ENCODE measurements around the gene GPBP1. TPM values are rescaled to one million over a fixed set of nuclear protein-coding genes. Genes with fewer than 3 reads are reported as not detected.

GPBP1 gene
- total and polyA plus RNA-seq, 2 of the 4 experiments (the other 2 are of a cell fraction) = 24.3 to 29.2 TPM

- Histone ChIP-seq H2AK5ac (ENCODE audit: low read depth, low read length) (no peak overlapping the region), H3K56ac (ENCODE audit: extremely low read depth, insufficient read depth, low read length) (no peak overlapping the region), H3K4me2 (ENCODE audit: low read depth, low read length) (no peak overlapping the region), H3K9me1 (ENCODE audit: insufficient read depth, low read length) (no peaks in the 10 kb centered on the region), H3K9ac (ENCODE audit: low read depth, low read length) (no peak overlapping the region), H3K27me3 (ENCODE audit: control insufficient read depth, insufficient read depth, low read length) (no peaks in the 10 kb centered on the region), H3K36me3 (ENCODE audit: control insufficient read depth, insufficient read depth, low read length) (no peaks in the 10 kb centered on the region), H4K8ac (ENCODE audit: low read depth in 2 of 2, low read length in 2 of 2) (no peak overlapping the region), H3K4me1 (ENCODE audit: control insufficient read depth, insufficient read depth, low read length) (no peaks in the 10 kb centered on the region), H3K4ac (ENCODE audit: low read depth, low read length) (no peak overlapping the region), H4K91ac (ENCODE audit: insufficient read depth, low read depth, low read length) (no peak overlapping the region), H3K23ac (ENCODE audit: low read depth, low read length) (no peak overlapping the region), H4K20me1 (ENCODE audit: insufficient read depth, low read length) (no peaks in the 10 kb centered on the region), H3K27ac (ENCODE audit: insufficient read depth, low read length) (no peak overlapping the region), H4K5ac (ENCODE audit: low read depth, low read length) (no peak overlapping the region), H2AK9ac (replicated peaks; ENCODE audit: low read depth, low read length, poor library complexity) (no peak overlapping the region), H2BK15ac (ENCODE audit: low read depth, low read length) (no peak overlapping the region), H2BK120ac (ENCODE audit: low read depth, low read length) (no peak overlapping the region), H2AFZ (replicated peaks; ENCODE audit: low read length, poor library complexity) (no peak overlapping the region), H3K9me3 (ENCODE audit: control insufficient read depth, insufficient read depth, low read length) (peaks cover 5% of the 10 kb centered on the region), H3K79me1 (ENCODE audit: low read depth in 1 of 2, low read length in 2 of 2) (no peaks in the 10 kb centered on the region), H3K4me3 (ENCODE audit: insufficient read depth, low read depth, low read length) (no peak overlapping the region), H3K14ac (replicated peaks; ENCODE audit: low read depth, low read length) (no peak overlapping the region), H3K18ac (ENCODE audit: low read depth, low read length) (no peak overlapping the region), H2BK5ac (ENCODE audit: low read depth, low read length, poor library complexity, severe bottlenecking) (no peak overlapping the region), H2BK20ac (ENCODE audit: low read depth, low read length) (no peak overlapping the region)
- dilution Hi-C loops (cut with HindIII; ENCODE audit: low sequenced_read_pairs, unreplicated experiment) (no loop called here), in situ Hi-C loops (cut with MboI; ENCODE audit: low sequenced_read_pairs) (loop anchor here (10.0 kb wide), 1 partner anchor 60 kb away; no protein-coding TSS in a partner anchor), intact Hi-C loops (cut with micrococcal nuclease) (no loop called here)
- TF ChIP-seq CTCF (conservative IDR thresholded peaks at IDR 0.05; ENCODE audit: low read depth, low read length) = no peak
- no peak for TF ChIP-seq ELK1 (IDR thresholded peaks at IDR 0.05; ENCODE audit: borderline replicate concordance, low read depth, low read length)
- TF ChIP-seq BHLHE40 (IDR thresholded peaks at IDR 0.05; ENCODE audit: low read depth, low read length) = no peak
- TF ChIP-seq CHD1 (IDR thresholded peaks at IDR 0.05; ENCODE audit: low read depth, low read length) = no peak
- no peak for TF ChIP-seq CEBPB (IDR thresholded peaks at IDR 0.05; ENCODE audit: low read depth, low read length)
- no peak for TF ChIP-seq RCOR1 (IDR thresholded peaks at IDR 0.05; ENCODE audit: insufficient replicate concordance, low read length)
- no peak for TF ChIP-seq MAZ (IDR thresholded peaks at IDR 0.05; ENCODE audit: borderline replicate concordance, low read depth, low read length)
- TF ChIP-seq RFX5 (IDR thresholded peaks at IDR 0.05; ENCODE audit: low read depth, low read length) = no peak
- no CpG with 5 or more reads among the region's 2 CpGs for WGBS, 2 experiments (ENCODE audit: extremely low coverage in 2 of 2, insufficient read length in 1 of 2)
- DNase-seq = no peak
- no peak for ATAC-seq (ENCODE audit: low read depth)
- ChIA-PET CTCF (no interaction called here), POLR2A (ENCODE audit: unreplicated experiment) (no interaction called here)
- no TSS peak for BruUV-seq (replicated peaks)
Measured at GRCh38 chr5:57155033-57155432, 18.8 kb upstream of the GPBP1 start.
